ENCODE data around the gene PIK3C2G.
"Not testable (repeated sequence)": the region's sequence is repeated elsewhere in the genome, so short reads cannot be mapped to it uniquely, and the experiment has no call there.

The PIK3C2G gene

GRCh38 chr12:18521461-18521860 is 260.1 kb downstream of the PIK3C2G start:
- no peaks in the 10 kb centered on the region for H3K36me3 ChIP-seq (ENCODE audit: control insufficient read depth, low read length)
- H3K4me3 ChIP-seq (ENCODE audit: low read length) = no peak overlapping the region
- H3F3A ChIP-seq (ENCODE audit: control insufficient read depth, insufficient read depth) = no peaks in the 10 kb centered on the region
- H3K4me1 ChIP-seq (ENCODE audit: control insufficient read depth, low read length) = no peaks in the 10 kb centered on the region
- no peak overlapping the region for H3K27ac ChIP-seq (ENCODE audit: low read depth, low read length)
- no peaks in the 10 kb centered on the region for H3K27me3 ChIP-seq (ENCODE audit: control insufficient read depth, low read length)
- TF ChIP-seq, protein P1, sequence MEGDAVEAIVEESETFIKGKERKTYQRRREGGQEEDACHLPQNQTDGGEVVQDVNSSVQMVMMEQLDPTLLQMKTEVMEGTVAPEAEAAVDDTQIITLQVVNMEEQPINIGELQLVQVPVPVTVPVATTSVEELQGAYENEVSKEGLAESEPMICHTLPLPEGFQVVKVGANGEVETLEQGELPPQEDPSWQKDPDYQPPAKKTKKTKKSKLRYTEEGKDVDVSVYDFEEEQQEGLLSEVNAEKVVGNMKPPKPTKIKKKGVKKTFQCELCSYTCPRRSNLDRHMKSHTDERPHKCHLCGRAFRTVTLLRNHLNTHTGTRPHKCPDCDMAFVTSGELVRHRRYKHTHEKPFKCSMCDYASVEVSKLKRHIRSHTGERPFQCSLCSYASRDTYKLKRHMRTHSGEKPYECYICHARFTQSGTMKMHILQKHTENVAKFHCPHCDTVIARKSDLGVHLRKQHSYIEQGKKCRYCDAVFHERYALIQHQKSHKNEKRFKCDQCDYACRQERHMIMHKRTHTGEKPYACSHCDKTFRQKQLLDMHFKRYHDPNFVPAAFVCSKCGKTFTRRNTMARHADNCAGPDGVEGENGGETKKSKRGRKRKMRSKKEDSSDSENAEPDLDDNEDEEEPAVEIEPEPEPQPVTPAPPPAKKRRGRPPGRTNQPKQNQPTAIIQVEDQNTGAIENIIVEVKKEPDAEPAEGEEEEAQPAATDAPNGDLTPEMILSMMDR (IDR thresholded peaks at IDR 0.05; ENCODE audit: low read depth, low read length, poor library complexity, severe bottlenecking) = no peak
- TF ChIP-seq EZH2phosphoT487 (IDR thresholded peaks at IDR 0.05; ENCODE audit: borderline replicate concordance, low read length) = no peak
- H3K9me2 ChIP-seq (replicated peaks; ENCODE audit: control insufficient read depth, low read length) = no peaks in the 10 kb centered on the region
- peaks cover 13% of the 10 kb centered on the region; the same call in 1 of the 2 replicates for H3K9me3 ChIP-seq (ENCODE audit: control insufficient read depth, insufficient read depth, low read length)
- no peaks in the 10 kb centered on the region for H3K79me2 ChIP-seq (ENCODE audit: control insufficient read depth, low read length)
- H3K4me2 ChIP-seq (ENCODE audit: low read length) = no peak overlapping the region
- H4K20me1 ChIP-seq (ENCODE audit: control insufficient read depth, insufficient read depth, low read depth, low read length) = no peaks in the 10 kb centered on the region

DNA sequence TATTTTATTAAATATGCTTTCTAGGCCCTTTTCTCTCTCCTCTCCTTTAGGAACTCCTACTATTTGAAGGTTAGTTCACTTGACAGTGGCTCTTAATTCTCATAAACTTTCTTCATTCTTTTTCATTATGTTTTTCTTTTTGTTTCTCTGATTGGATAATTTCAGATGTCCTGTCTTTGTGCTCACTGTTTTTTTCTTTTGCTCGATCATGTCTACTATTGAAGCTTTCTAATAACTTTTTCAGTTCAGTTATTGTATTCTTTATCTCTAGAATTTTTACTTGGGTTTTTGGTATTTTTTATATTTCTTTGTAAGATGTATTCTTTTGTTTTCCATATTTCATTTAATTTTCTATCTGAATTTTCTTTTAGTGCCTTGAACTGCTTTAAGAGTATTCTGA is 261.5 kb downstream of the PIK3C2G start:
- Histone ChIP-seq H3K4me2 (ENCODE audit: low read length) (no peak overlapping the region), H3K36me3 (ENCODE audit: control insufficient read depth, low read length) (no peaks in the 10 kb centered on the region), H3F3A (ENCODE audit: control insufficient read depth, insufficient read depth) (no peaks in the 10 kb centered on the region), H3K4me3 (ENCODE audit: low read length) (no peak overlapping the region), H3K27me3 (ENCODE audit: control insufficient read depth, low read length) (no peaks in the 10 kb centered on the region), H3K79me2 (ENCODE audit: control insufficient read depth, low read length) (no peaks in the 10 kb centered on the region), H3K27ac (ENCODE audit: low read depth, low read length) (no peak overlapping the region), H4K20me1 (ENCODE audit: control insufficient read depth, insufficient read depth, low read depth, low read length) (no peaks in the 10 kb centered on the region), H3K9me3 (ENCODE audit: control insufficient read depth, insufficient read depth, low read length) (peaks cover 13% of the 10 kb centered on the region; the same call in 1 of the 2 replicates), H3K9me2 (replicated peaks; ENCODE audit: control insufficient read depth, low read length) (no peaks in the 10 kb centered on the region), H3K4me1 (ENCODE audit: control insufficient read depth, low read length) (no peaks in the 10 kb centered on the region)
- TF ChIP-seq, protein P1 (IDR thresholded peaks at IDR 0.05; ENCODE audit: low read depth, low read length, poor library complexity, severe bottlenecking) = no peak
- TF ChIP-seq EZH2phosphoT487 (IDR thresholded peaks at IDR 0.05; ENCODE audit: borderline replicate concordance, low read length) = no peak

GRCh38 chr12:18542497-18542896 is 281.2 kb downstream of the PIK3C2G start:
- H3K9me2 ChIP-seq (replicated peaks; ENCODE audit: control insufficient read depth, low read length) = not testable (repeated sequence)

GRCh38 chr12:18546399-18546798 is 285.1 kb downstream of the PIK3C2G start:
- H3K4me3 ChIP-seq (ENCODE audit: low read length) = no peak overlapping the region
- no peaks in the 10 kb centered on the region for H4K20me1 ChIP-seq (ENCODE audit: control insufficient read depth, insufficient read depth, low read depth, low read length)
- H3K9me2 ChIP-seq (replicated peaks; ENCODE audit: control insufficient read depth, low read length) = no peaks in the 10 kb centered on the region
- no peaks in the 10 kb centered on the region for H3K36me3 ChIP-seq (ENCODE audit: control insufficient read depth, low read length)
- no peaks in the 10 kb centered on the region for H3F3A ChIP-seq (ENCODE audit: control insufficient read depth, insufficient read depth)
- H3K9me3 ChIP-seq (ENCODE audit: control insufficient read depth, insufficient read depth, low read length) = no peaks in the 10 kb centered on the region
- H3K4me1 ChIP-seq (ENCODE audit: control insufficient read depth, low read length) = no peaks in the 10 kb centered on the region
- no peak overlapping the region for H3K27ac ChIP-seq (ENCODE audit: low read depth, low read length)
- H3K79me2 ChIP-seq (ENCODE audit: control insufficient read depth, low read length) = no peaks in the 10 kb centered on the region
- no peak for TF ChIP-seq EZH2phosphoT487 (IDR thresholded peaks at IDR 0.05; ENCODE audit: borderline replicate concordance, low read length)
- TF ChIP-seq, protein P1 (IDR thresholded peaks at IDR 0.05; ENCODE audit: low read depth, low read length, poor library complexity, severe bottlenecking) = no peak
- H3K27me3 ChIP-seq (ENCODE audit: control insufficient read depth, low read length) = no peaks in the 10 kb centered on the region
- no peak overlapping the region for H3K4me2 ChIP-seq (ENCODE audit: low read length)

More at GRCh38 chr12:18542497-18542896, 281.2 kb downstream of the PIK3C2G start:
- H3F3A ChIP-seq (ENCODE audit: control insufficient read depth, insufficient read depth); H3K4me1 ChIP-seq (ENCODE audit: control insufficient read depth, low read length); H3K4me2 ChIP-seq (ENCODE audit: low read length); H3K27ac ChIP-seq (ENCODE audit: low read depth, low read length); H3K36me3 ChIP-seq (ENCODE audit: control insufficient read depth, low read length); H3K27me3 ChIP-seq (ENCODE audit: control insufficient read depth, low read length); H4K20me1 ChIP-seq (ENCODE audit: control insufficient read depth, insufficient read depth, low read depth, low read length); H3K79me2 ChIP-seq (ENCODE audit: control insufficient read depth, low read length); H3K9me3 ChIP-seq (ENCODE audit: control insufficient read depth, insufficient read depth, low read length); H3K4me3 ChIP-seq (ENCODE audit: low read length): not testable (repeated sequence)
